K562 (cell line): ENCODE measurements around the gene GALNT9. TPM values are rescaled to one million over a fixed set of nuclear protein-coding genes. Genes with fewer than 3 reads are reported as not detected.

Experiments used
- ATAC-seq: fragments of 200-7000 bp; cut with Tn5 transposase; 3 replicates; pipeline ENCODE4 v1.9.1; 2020; ENCODE audit warnings: moderate library complexity
- BruUV-seq: library from RNA; stranded (reverse); fragments of 400-500 nt; replicated peaks from 2 replicates; lab custom pipeline; 2021; lab: Mats Ljungman, UMichigan
- CTCF ChIA-PET: fragments of 300-600 bp; formaldehyde crosslinking; extraction: SDS; loops from one replicate; lab custom pipeline; 2021; ENCODE audit warnings: low intra/inter-chr PET ratio; lab: Yijun Ruan, JAX
- POLR2A ChIA-PET: fragments of 300-600, 350-650 bp; sonication (Branson Sonifier 250); formaldehyde crosslinking; extraction: SDS; loops from one replicate; lab custom pipeline; 2021; ENCODE audit warnings: antibody characterized with exemption, inconsistent platforms; lab: Yijun Ruan, JAX
- DNase-seq, 4 experiments: peaks; one replicate each; pipeline versions ENCODE4 v3.0.0 to v3.0.0-alpha.2; 2011 to 2018; ENCODE audit warnings: low spot score in 3 of 4, mixed read lengths in 3 of 4; ENCODE audit errors: extremely low read depth in 1 of 4
- FAIRE-seq: peaks from 2 replicates; lab custom pipeline; 2011; peaks lifted over from hg19 to GRCh38; lab: Jason Lieb, UNC
- H2AFZ ChIP-seq: 2 replicates; pipeline ENCODE4 v1.6.0; 2011; ENCODE audit warnings: low read depth, low read length, control low read depth, inconsistent platforms
- H3K27ac ChIP-seq: fragments of 200-600 bp; 3 replicates; pipeline ENCODE4 v1.8.0; 2011; ENCODE audit warnings: low read depth, mild to moderate bottlenecking, control low read depth, inconsistent platforms, low read length, moderate library complexity, mixed read lengths; ENCODE audit errors: extremely low read depth
- H3K27me3 ChIP-seq, 2 experiments: fragments of 300-600 bp in 1 of 2; 2 replicates in 1 of 2; 3 replicates in 1 of 2; pipeline versions ENCODE4 v1.6.0 to v1.8.0; 2011; ENCODE audit warnings: inconsistent platforms in 2 of 2, low read length in 2 of 2, mild to moderate bottlenecking in 1 of 2, mixed read lengths in 1 of 2, moderate library complexity in 1 of 2; ENCODE audit not compliant: control insufficient read depth in 2 of 2, insufficient read depth in 2 of 2
- H3K36me3 ChIP-seq: fragments of 300-600 bp; 3 replicates; pipeline ENCODE4 v1.8.0; 2011; ENCODE audit warnings: mild to moderate bottlenecking, low read length, inconsistent platforms; ENCODE audit not compliant: control insufficient read depth, insufficient read depth
- H3K4me1 ChIP-seq, 2 experiments: fragments of 200-600 bp in 1 of 2; replicated peaks in 1 of 2; 2 replicates in 1 of 2; 3 replicates in 1 of 2; pipeline versions ENCODE4 v1.5.1 to v1.8.0; 2011; ENCODE audit warnings: inconsistent platforms in 2 of 2, low read length in 2 of 2, mild to moderate bottlenecking in 1 of 2, mixed read lengths in 1 of 2, moderate library complexity in 1 of 2; ENCODE audit not compliant: control insufficient read depth in 2 of 2, insufficient read depth in 2 of 2
- H3K4me2 ChIP-seq: 2 replicates; pipeline ENCODE4 v1.6.1; 2011; ENCODE audit warnings: low read length, control low read depth, inconsistent platforms, mixed read lengths; ENCODE audit not compliant: insufficient read depth
- H3K4me3 ChIP-seq: fragments of 200-600 bp; sonication (generic), shearing (Covaris generic); 2 replicates; pipeline ENCODE4 v1.5.1; 2016; ENCODE audit warnings: control low read depth, inconsistent platforms
- H3K79me2 ChIP-seq: fragments of 200-600 bp; 3 replicates; pipeline ENCODE4 v1.8.0; 2011; ENCODE audit warnings: low read length, inconsistent platforms; ENCODE audit not compliant: control insufficient read depth, insufficient read depth
- H3K9ac ChIP-seq, 2 experiments: 2 replicates each; pipeline versions ENCODE4 v1.6.0 to v1.6.1; 2011; ENCODE audit warnings: low read depth in 2 of 2, low read length in 2 of 2, control low read depth in 1 of 2, inconsistent platforms in 1 of 2, mild to moderate bottlenecking in 1 of 2, mixed read lengths in 1 of 2; ENCODE audit not compliant: insufficient read depth in 1 of 2
- H3K9me1 ChIP-seq: one replicate; pipeline ENCODE4 v1.6.0; 2011; ENCODE audit warnings: inconsistent platforms, mild to moderate bottlenecking, low read length, moderate library complexity; ENCODE audit not compliant: control insufficient read depth, insufficient read depth
- H3K9me3 ChIP-seq: replicated peaks from 2 replicates; pipeline ENCODE4 v1.5.1; 2011; ENCODE audit warnings: low read depth, low read length, inconsistent platforms; ENCODE audit not compliant: control insufficient read depth, insufficient read depth
- H4K20me1 ChIP-seq: replicated peaks from 2 replicates; pipeline ENCODE4 v1.6.1; 2011; ENCODE audit warnings: low read length, inconsistent platforms, mixed read lengths; ENCODE audit not compliant: control insufficient read depth, insufficient read depth
- COPS2 ChIP-seq: fragments of 450-650 bp; conservative IDR thresholded peaks from 2 replicates; pipeline ENCODE4 v1.6.1; 2016; ENCODE audit warnings: mild to moderate bottlenecking, moderate library complexity
- CREB5 ChIP-seq: fragments of 250-450 bp; sonication (Bioruptor Pico); IDR thresholded peaks from 2 replicates; pipeline ENCODE4 v1.5.0; 2020; ENCODE audit warnings: mild to moderate bottlenecking
- FIP1L1 ChIP-seq: fragments of 200-400 bp; formaldehyde crosslinking; IDR thresholded peaks from 2 replicates; pipeline ENCODE4 v1.6.1; 2018; ENCODE audit warnings: mild to moderate bottlenecking, low read depth, low read length; ENCODE audit not compliant: poor library complexity, severe bottlenecking
- NEUROD1 ChIP-seq: fragments of 150-350 bp; IDR thresholded peaks from 2 replicates; pipeline ENCODE4 v1.6.1; 2014; ENCODE audit warnings: borderline replicate concordance, low read length, low read depth; ENCODE audit not compliant: partially characterized antibody
- TAF9B ChIP-seq: fragments of 450-650 bp; IDR thresholded peaks from 2 replicates; pipeline ENCODE4 v1.6.1; 2018; ENCODE audit warnings: mild to moderate bottlenecking; ENCODE audit not compliant: partially characterized antibody
- USF1 ChIP-seq: sonication (generic); formaldehyde crosslinking; IDR thresholded peaks from 2 replicates; pipeline ENCODE4 v1.9.0; 2022; ENCODE audit warnings: mild to moderate bottlenecking, missing genetic modification reagents
- ZBTB7A ChIP-seq: IDR thresholded peaks from 2 replicates; pipeline ENCODE4 v1.6.1; 2011; ENCODE audit warnings: low read depth, mild to moderate bottlenecking, low read length, moderate library complexity, borderline replicate concordance; ENCODE audit not compliant: control insufficient read depth
- ZNF232 ChIP-seq: sonication (generic); formaldehyde crosslinking; IDR thresholded peaks from 2 replicates; pipeline ENCODE4 v1.8.0; 2022; ENCODE audit warnings: mild to moderate bottlenecking, missing genetic modification reagents
- WGBS: fragments of 100-300 bp; shearing (Covaris generic); methylation state at CpG from one replicate; pipeline ENCODE4 v1.1.6; 2016; ENCODE audit warnings: low coverage, mixed read lengths; ENCODE audit not compliant: insufficient coverage; ENCODE audit errors: missing lambda C conversion rate; 5-methylcytosine and 5-hydroxymethylcytosine counted together
- in situ Hi-C: fragments of 300-500 bp; cut with MboI; formaldehyde crosslinking; loops from 4 replicates; pipeline ENCODE4 v1.15.0; 2018; ENCODE audit warnings: inconsistent platforms, mixed read lengths
- intact Hi-C: fragments of 100-400 bp; cut with micrococcal nuclease; formaldehyde crosslinking; loops from 2 replicates; pipeline ENCODE4 v1.14.2; 2022
- polyA plus RNA-seq, 8 experiments: library from polyadenylated mRNA; depleted of rRNA in 4 of 8; stranded (reverse) in 5 of 8; unstranded in 3 of 8; fragments of >200 nt; fragmentation: Nextera tagmentation in 2 of 8; fragmentation: Illumina TruSeq in 1 of 8; extraction: Ambion mirVana in 2 of 8; extraction: Trizol in 1 of 8; gene quantifications; 2 replicates each; pipeline versions ENCODE4 v1.2.1 to v1.2.3, GENCODE V29; 2011 to 2014; ENCODE audit warnings: inconsistent platforms in 1 of 8, missing spikeins in 1 of 8
- total RNA-seq, 7 experiments: library from RNA; depleted of rRNA in 6 of 7; stranded (reverse); fragments of >200 nt in 6 of 7; fragmentation: Illumina TruSeq in 2 of 7; extraction: Trizol in 2 of 7; gene quantifications; 2 replicates each; pipeline versions ENCODE4 v1.2.1 to v1.2.3, GENCODE V29; 2011 to 2021; ENCODE audit warnings: low replicate concordance in 1 of 7

The GALNT9 gene
- total and polyA plus RNA-seq, 9 of the 15 experiments (the other 6 are each of a cell fraction or from before 2014, with no cell fraction given) = not detected

GRCh38 chr12:132200800-132201199, 128.6 kb downstream of the GALNT9 start:
- ChIA-PET POLR2A (no interaction called here), CTCF (no interaction called here)
- Histone ChIP-seq H3K4me2 (no peak overlapping the region), H3K4me3 (no peak overlapping the region), H3K9me1 (no peaks in the 10 kb centered on the region), H2AFZ (no peak overlapping the region), H3K36me3 (no peaks in the 10 kb centered on the region), H3K4me1 (peaks cover 0 to 31% of the 10 kb centered on the region in 2 experiments; a peak in 2 of 5 replicates), H3K79me2 (no peaks in the 10 kb centered on the region)
- intact Hi-C loops = no loop called here
- no TSS peak for BruUV-seq
- TF ChIP-seq USF1 = 0 out of 2 replicates have a peak, but pooled peaks have one; percentile 11
- TF ChIP-seq ZBTB7A = no peak
- TF ChIP-seq, all 486 proteins: peak for 1
- no peaks in the 10 kb centered on the region for H3K9me3 ChIP-seq
- FAIRE-seq (no peak), ATAC-seq (no peak), DNase-seq (no peak)
- no peak overlapping the region for H3K9ac ChIP-seq
- no peak overlapping the region; the same call in 2 of the 3 replicates for H3K27ac ChIP-seq
- H4K20me1 ChIP-seq = peaks cover 11% of the 10 kb centered on the region; the same call in 1 of the 2 replicates
- H3K27me3 ChIP-seq = peaks cover 53 to 98% of the 10 kb centered on the region in 2 experiments; a peak in 4 of 5 replicates
- 2% methylated on average over 17 of the region's 19 CpGs for WGBS
- in situ Hi-C loops = no loop called here

GRCh38 chr12:132199526-132200319, 129.7 kb downstream of the GALNT9 start:
- FAIRE-seq (no peak), DNase-seq (no peak), ATAC-seq (no peak)
- H4K20me1 ChIP-seq = peaks cover 11% of the 10 kb centered on the region; the same call in 1 of the 2 replicates
- peaks cover 51 to 88% of the 10 kb centered on the region in 2 experiments; a peak in 4 of 5 replicates for H3K27me3 ChIP-seq
- no peak overlapping the region for H3K4me2 ChIP-seq
- WGBS = under 1% methylated on average over 23 of the region's 24 CpGs
- no peaks in the 10 kb centered on the region for H3K36me3 ChIP-seq
- POLR2A ChIA-PET = no interaction called here
- CTCF ChIA-PET = no interaction called here
- H3K9me1 ChIP-seq = no peaks in the 10 kb centered on the region
- peaks cover 0 to 24% of the 10 kb centered on the region in 2 experiments; a peak in 2 of 5 replicates for H3K4me1 ChIP-seq
- no TSS peak for BruUV-seq
- intact Hi-C loops = no loop called here
- H3K27ac ChIP-seq = no peak overlapping the region
- no peaks in the 10 kb centered on the region for H3K79me2 ChIP-seq
- 0 out of 2 replicates have a peak, but pooled peaks cover under 1% of the 10 kb centered on the region for H3K9me3 ChIP-seq
- in situ Hi-C loops = no loop called here
- H3K9ac ChIP-seq = no peak overlapping the region
- H3K4me3 ChIP-seq = no peak overlapping the region
- no peak overlapping the region for H2AFZ ChIP-seq
- no peak for TF ChIP-seq USF1
- TF ChIP-seq NEUROD1 = no peak
- no peak for TF ChIP-seq ZNF232 (CRISPR knock-in tag)
- no peak for TF ChIP-seq COPS2
- TF ChIP-seq CREB5 = no peak
- TF ChIP-seq TAF9B = no peak
- TF ChIP-seq FIP1L1 = no peak
